ENCODE data around the gene ENTPD2. TPM values are rescaled to one million over a fixed set of nuclear protein-coding genes. Genes with fewer than 3 reads are reported as not detected.

ENTPD2 gene
- total RNA-seq, 1 experiment from 2014 or later, result 32.5 TPM

DNA sequence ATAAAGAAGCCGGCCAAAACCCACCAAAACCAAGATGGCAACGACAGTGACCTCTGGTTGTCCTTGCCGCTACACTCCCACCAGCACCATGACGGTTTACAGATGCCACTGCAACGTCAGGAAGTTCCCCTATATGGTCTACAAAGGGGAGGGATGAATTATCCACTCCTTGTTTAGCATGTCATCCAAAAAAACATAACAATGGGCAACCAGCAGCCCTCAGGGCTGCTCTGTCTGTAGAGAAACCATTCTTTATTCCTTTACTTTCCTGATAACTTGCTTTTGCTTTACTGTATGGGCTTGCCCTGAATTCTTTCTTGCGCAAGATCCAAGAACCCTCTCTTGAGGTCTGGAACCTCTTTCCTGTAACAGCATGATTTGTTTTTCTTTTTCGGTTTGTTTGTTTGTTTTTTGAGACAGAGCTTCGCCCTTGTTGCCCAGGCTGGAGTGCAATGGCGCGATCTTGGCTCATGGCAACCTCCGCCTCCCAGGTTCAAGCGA lies 21.5 kb upstream of the ENTPD2 start:
- H3K27ac ChIP-seq (ENCODE audit: low read depth, low read length), result no peak overlapping the region
- POLR2A ChIA-PET, result no interaction called here
- H3K9ac ChIP-seq (ENCODE audit: low read length), result no peak overlapping the region
- no peak overlapping the region for H2AFZ ChIP-seq (ENCODE audit: low read depth, low read length, poor library complexity, severe bottlenecking)
- RAD21 ChIA-PET (ENCODE audit: low non-redundant PET in 1 of 2, low total read pairs in 2 of 2, uncharacterized antibody in 2 of 2, unreplicated experiment in 2 of 2), result no interaction called here
- H3K4me3 ChIP-seq (replicated peaks in 1 of 2; ENCODE audit: low read depth in 1 of 2, low read length in 2 of 2), result no peak overlapping the region
- DNase-seq (ENCODE audit: low read depth, low spot score), result no peak
- H4K20me1 ChIP-seq (ENCODE audit: insufficient read depth), result no peaks in the 10 kb centered on the region
- no peaks in the 10 kb centered on the region for H3K9me2 ChIP-seq (ENCODE audit: insufficient read depth)
- no TSS peak for BruUV-seq (replicated peaks)
- no peaks in the 10 kb centered on the region for H3K9me3 ChIP-seq (ENCODE audit: control insufficient read depth in 1 of 2, insufficient read depth in 1 of 2, low read depth in 1 of 2, low read length in 2 of 2)
- ATAC-seq, result no peak
- peaks cover 19 to 43% of the 10 kb centered on the region in 2 experiments for H3K4me1 ChIP-seq (ENCODE audit: control insufficient read depth in 1 of 2, insufficient read depth in 2 of 2, low read length in 2 of 2)
- 0 out of 4 replicates have a peak, but pooled peaks cover 0 to 8% of the 10 kb centered on the region in 2 experiments for H3K36me3 ChIP-seq (ENCODE audit: control insufficient read depth in 1 of 2, insufficient read depth in 2 of 2, low read length in 2 of 2)
- CTCF ChIA-PET, result no interaction called here
- no peak overlapping the region for H3K4me2 ChIP-seq (ENCODE audit: low read length)
- no peaks in the 10 kb centered on the region for H3K27me3 ChIP-seq (ENCODE audit: insufficient read depth, low read length)
- intact Hi-C loops (cut with micrococcal nuclease), result no loop called here
- peaks cover 6% of the 10 kb centered on the region; the same call in 1 of the 2 replicates for H3K79me2 ChIP-seq (ENCODE audit: insufficient read depth, low read length)
- no peak for TF ChIP-seq EZH2 (IDR thresholded peaks at IDR 0.05)
- TF ChIP-seq EZH2phosphoT487 (IDR thresholded peaks at IDR 0.05; ENCODE audit: borderline replicate concordance), result no peak
- TF ChIP-seq ZNF274 (IDR thresholded peaks at IDR 0.05; ENCODE audit: low read depth, low read length), result no peak
- TF ChIP-seq, protein P1, sequence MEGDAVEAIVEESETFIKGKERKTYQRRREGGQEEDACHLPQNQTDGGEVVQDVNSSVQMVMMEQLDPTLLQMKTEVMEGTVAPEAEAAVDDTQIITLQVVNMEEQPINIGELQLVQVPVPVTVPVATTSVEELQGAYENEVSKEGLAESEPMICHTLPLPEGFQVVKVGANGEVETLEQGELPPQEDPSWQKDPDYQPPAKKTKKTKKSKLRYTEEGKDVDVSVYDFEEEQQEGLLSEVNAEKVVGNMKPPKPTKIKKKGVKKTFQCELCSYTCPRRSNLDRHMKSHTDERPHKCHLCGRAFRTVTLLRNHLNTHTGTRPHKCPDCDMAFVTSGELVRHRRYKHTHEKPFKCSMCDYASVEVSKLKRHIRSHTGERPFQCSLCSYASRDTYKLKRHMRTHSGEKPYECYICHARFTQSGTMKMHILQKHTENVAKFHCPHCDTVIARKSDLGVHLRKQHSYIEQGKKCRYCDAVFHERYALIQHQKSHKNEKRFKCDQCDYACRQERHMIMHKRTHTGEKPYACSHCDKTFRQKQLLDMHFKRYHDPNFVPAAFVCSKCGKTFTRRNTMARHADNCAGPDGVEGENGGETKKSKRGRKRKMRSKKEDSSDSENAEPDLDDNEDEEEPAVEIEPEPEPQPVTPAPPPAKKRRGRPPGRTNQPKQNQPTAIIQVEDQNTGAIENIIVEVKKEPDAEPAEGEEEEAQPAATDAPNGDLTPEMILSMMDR (IDR thresholded peaks at IDR 0.05 in 2 of 3, conservative IDR thresholded peaks at IDR 0.05 in 1 of 3; ENCODE audit: borderline replicate concordance in 1 of 3, insufficient read depth in 1 of 3, low read depth in 2 of 3, low read length in 2 of 3), result no peak
- no peak for TF ChIP-seq YY1 (IDR thresholded peaks at IDR 0.05; ENCODE audit: extremely low read depth, insufficient replicate concordance, low read depth, low read length)
- no peak for TF ChIP-seq FOSL1 (IDR thresholded peaks at IDR 0.05; ENCODE audit: low read depth)
- no peak for TF ChIP-seq ELF1 (IDR thresholded peaks at IDR 0.05; ENCODE audit: borderline replicate concordance, low read depth)
- TF ChIP-seq EGR1 (IDR thresholded peaks at IDR 0.05; ENCODE audit: low read depth), result no peak
- no peak for TF ChIP-seq TCF7L2 (IDR thresholded peaks at IDR 0.05; ENCODE audit: borderline replicate concordance, extremely low read depth, insufficient read depth, insufficient read length)
- TF ChIP-seq, protein P2, sequence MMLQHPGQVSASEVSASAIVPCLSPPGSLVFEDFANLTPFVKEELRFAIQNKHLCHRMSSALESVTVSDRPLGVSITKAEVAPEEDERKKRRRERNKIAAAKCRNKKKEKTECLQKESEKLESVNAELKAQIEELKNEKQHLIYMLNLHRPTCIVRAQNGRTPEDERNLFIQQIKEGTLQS (IDR thresholded peaks at IDR 0.05), result no peak
- no peak for TF ChIP-seq CEBPB (IDR thresholded peaks at IDR 0.05; ENCODE audit: low read depth)
- no peak for TF ChIP-seq SP1 (IDR thresholded peaks at IDR 0.05; ENCODE audit: low read depth)
- TF ChIP-seq ZFX (IDR thresholded peaks at IDR 0.05), result no peak
- no peak for TF ChIP-seq JUND (IDR thresholded peaks at IDR 0.05)
- TF ChIP-seq, protein P3, sequence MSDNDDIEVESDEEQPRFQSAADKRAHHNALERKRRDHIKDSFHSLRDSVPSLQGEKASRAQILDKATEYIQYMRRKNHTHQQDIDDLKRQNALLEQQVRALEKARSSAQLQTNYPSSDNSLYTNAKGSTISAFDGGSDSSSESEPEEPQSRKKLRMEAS (IDR thresholded peaks at IDR 0.05), result no peak
- no peak for TF ChIP-seq RAD21 (IDR thresholded peaks at IDR 0.05; ENCODE audit: low read depth)
- TF ChIP-seq POLR2AphosphoS5 (IDR thresholded peaks at IDR 0.05; ENCODE audit: low read depth, low read length), result no peak
- TF ChIP-seq SIN3A (IDR thresholded peaks at IDR 0.05; ENCODE audit: low read depth), result no peak

All from HCT116 (cell line).